ENCODE data around the gene TRABD2A.
A peak's percentile ranks its signal among the peaks of the same experiment; 100 is the strongest.

Gene TRABD2A

DNA sequence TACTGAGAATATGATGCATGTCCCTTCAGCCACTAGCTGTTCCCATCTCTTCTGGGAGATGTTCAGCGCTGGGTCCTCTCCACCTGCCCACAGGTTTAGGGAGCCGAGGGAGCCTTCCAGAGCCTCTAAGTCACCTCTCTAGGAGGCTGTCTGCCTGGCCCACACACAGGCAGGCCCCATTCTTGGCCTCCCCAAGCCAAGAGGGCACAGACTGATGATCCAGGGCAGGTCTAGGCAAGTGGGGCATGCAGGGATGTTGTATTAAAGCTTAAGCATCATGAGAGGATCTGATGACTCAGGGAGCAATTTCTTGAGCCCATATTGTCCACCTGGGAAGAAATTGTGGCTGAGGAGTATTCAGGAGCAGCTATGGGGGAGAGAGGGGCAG is 44.4 kb upstream of the TRABD2A start:
- ATAC-seq (ENCODE audit: insufficient read depth, low read depth) (no peak), DNase-seq (no peak)
- Histone ChIP-seq H3K9me3 (ENCODE audit: insufficient read depth, low read length, severe bottlenecking) (no peaks in the 10 kb centered on the region), H2AFZ (ENCODE audit: low read depth, low read length) (peak overlapping the region; percentile 53; the same call in 1 of the 2 replicates), H3K4me1 (ENCODE audit: insufficient read depth, low read length) (peaks cover 15% of the 10 kb centered on the region), H3K36me3 (ENCODE audit: insufficient read depth, low read length) (no peaks in the 10 kb centered on the region), H4K20me1 (ENCODE audit: insufficient read depth, low read length) (no peaks in the 10 kb centered on the region), H3K27me3 (ENCODE audit: insufficient read depth, low read length, poor library complexity) (no peaks in the 10 kb centered on the region), H3K79me2 (ENCODE audit: insufficient read depth, low read length) (no peaks in the 10 kb centered on the region), H3K9ac (ENCODE audit: low read depth, low read length) (no peak overlapping the region), H3K27ac (ENCODE audit: low read length) (no peak overlapping the region), H3K4me2 (ENCODE audit: insufficient read depth, low read length) (peak overlapping the region; percentile 84; the same call in 1 of the 2 replicates), H3K4me3 (ENCODE audit: low read depth in 1 of 2, low read length in 2 of 2) (no peak overlapping the region)
- TF ChIP-seq EZH2 (IDR thresholded peaks at IDR 0.05; ENCODE audit: borderline replicate concordance, low read depth, low read length, severe bottlenecking) (no peak), CTCF (IDR thresholded peaks at IDR 0.05; ENCODE audit: borderline replicate concordance, extremely low read depth, low read length, poor library complexity, severe bottlenecking) (no peak)

- no peak overlapping the region for H2AFZ ChIP-seq (ENCODE audit: low read depth, low read length)
- H3K4me3 ChIP-seq (ENCODE audit: low read depth in 1 of 2, low read length in 2 of 2), result no peak overlapping the region
- TF ChIP-seq EZH2 (IDR thresholded peaks at IDR 0.05; ENCODE audit: borderline replicate concordance, low read depth, low read length, severe bottlenecking) (no peak), CTCF (IDR thresholded peaks at IDR 0.05; ENCODE audit: borderline replicate concordance, extremely low read depth, low read length, poor library complexity, severe bottlenecking) (no peak)
Measured at GRCh38 chr2:84924173-84925106, 43.6 kb upstream of the TRABD2A start.

GRCh38 chr2:84923009-84923408 is 42.1 kb upstream of the TRABD2A start:
- H4K20me1 ChIP-seq (ENCODE audit: insufficient read depth, low read length), result no peaks in the 10 kb centered on the region
- H3K27me3 ChIP-seq (ENCODE audit: insufficient read depth, low read length, poor library complexity), result no peaks in the 10 kb centered on the region
- no peak for ATAC-seq (ENCODE audit: insufficient read depth, low read depth)
- H3K4me2 ChIP-seq (ENCODE audit: insufficient read depth, low read length), result no peak overlapping the region
- no peak overlapping the region for H3K4me3 ChIP-seq (ENCODE audit: low read depth in 1 of 2, low read length in 2 of 2)
- no peak for TF ChIP-seq EZH2 (IDR thresholded peaks at IDR 0.05; ENCODE audit: borderline replicate concordance, low read depth, low read length, severe bottlenecking)
- TF ChIP-seq CTCF (IDR thresholded peaks at IDR 0.05; ENCODE audit: borderline replicate concordance, extremely low read depth, low read length, poor library complexity, severe bottlenecking), result no peak
- no peaks in the 10 kb centered on the region for H3K9me3 ChIP-seq (ENCODE audit: insufficient read depth, low read length, severe bottlenecking)
- no peak overlapping the region for H3K27ac ChIP-seq (ENCODE audit: low read length)
- no peak overlapping the region for H2AFZ ChIP-seq (ENCODE audit: low read depth, low read length)
- no peak for DNase-seq
- no peaks in the 10 kb centered on the region for H3K36me3 ChIP-seq (ENCODE audit: insufficient read depth, low read length)
- H3K4me1 ChIP-seq (ENCODE audit: insufficient read depth, low read length), result peaks cover 15% of the 10 kb centered on the region
- H3K9ac ChIP-seq (ENCODE audit: low read depth, low read length), result no peak overlapping the region
- no peaks in the 10 kb centered on the region for H3K79me2 ChIP-seq (ENCODE audit: insufficient read depth, low read length)

More at GRCh38 chr2:84924173-84925106, 43.6 kb upstream of the TRABD2A start:
- no peaks in the 10 kb centered on the region for H3K36me3 ChIP-seq (ENCODE audit: insufficient read depth, low read length)
- no peaks in the 10 kb centered on the region for H4K20me1 ChIP-seq (ENCODE audit: insufficient read depth, low read length)
- H3K9me3 ChIP-seq (ENCODE audit: insufficient read depth, low read length, severe bottlenecking), result no peaks in the 10 kb centered on the region
- H3K27ac ChIP-seq (ENCODE audit: low read length), result no peak overlapping the region
- DNase-seq (peak; percentile 37), ATAC-seq (ENCODE audit: insufficient read depth, low read depth) (no peak)
- H3K4me2 ChIP-seq (ENCODE audit: insufficient read depth, low read length), result no peak overlapping the region
- H3K4me1 ChIP-seq (ENCODE audit: insufficient read depth, low read length), result peaks cover 15% of the 10 kb centered on the region
- no peaks in the 10 kb centered on the region for H3K27me3 ChIP-seq (ENCODE audit: insufficient read depth, low read length, poor library complexity)
- no peak overlapping the region for H3K9ac ChIP-seq (ENCODE audit: low read depth, low read length)
- no peaks in the 10 kb centered on the region for H3K79me2 ChIP-seq (ENCODE audit: insufficient read depth, low read length)

Measured in DND-41 (cell line).